Caki2 (cell line): ENCODE data around the gene TREX2. TPM values are rescaled to one million over a fixed set of nuclear protein-coding genes. Genes with fewer than 3 reads are reported as not detected.

ENCODE experiments used
- DNase-seq: peaks from one replicate; pipeline ENCODE4 v3.0.0-alpha.2; 2015; ENCODE audit warnings: low read depth
- in situ Hi-C: cut with HindIII; loops from 2 replicates; pipeline ENCODE4 v1.10.0; 2016; ENCODE audit warnings: low sequenced_read_pairs, low pct_unique_long_range_greater_than_20kb, mixed read lengths
- total RNA-seq: library from RNA; depleted of rRNA; stranded (reverse); fragments of >200 nt; shearing (Covaris generic); gene quantifications from 2 replicates; pipeline ENCODE4 v1.2.3, GENCODE V29; 2014; ENCODE audit warnings: low replicate concordance

Gene TREX2
- total RNA-seq, 1 experiment from 2014 or later = 0.78 TPM

DNA sequence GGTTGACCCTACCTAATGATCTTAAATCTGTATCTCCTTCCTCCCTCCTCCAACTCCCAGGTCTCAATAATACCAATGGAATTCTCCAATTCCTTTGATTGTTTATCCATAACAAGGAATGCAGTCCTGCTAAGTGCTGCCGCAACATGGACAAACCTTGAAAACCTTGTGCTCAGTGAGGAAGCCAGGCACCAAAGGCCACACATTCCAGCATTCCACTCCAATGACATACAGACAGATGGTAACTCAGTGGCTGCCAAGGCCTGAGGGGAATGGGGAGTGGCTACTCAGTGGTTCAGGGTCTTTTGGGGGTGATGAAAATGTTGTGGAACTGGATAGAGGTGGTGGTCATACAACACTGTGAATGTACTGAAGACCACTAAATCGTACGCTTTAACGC is 14.1 kb upstream of the TREX2 start:
- in situ Hi-C loops = no loop called here

DNA sequence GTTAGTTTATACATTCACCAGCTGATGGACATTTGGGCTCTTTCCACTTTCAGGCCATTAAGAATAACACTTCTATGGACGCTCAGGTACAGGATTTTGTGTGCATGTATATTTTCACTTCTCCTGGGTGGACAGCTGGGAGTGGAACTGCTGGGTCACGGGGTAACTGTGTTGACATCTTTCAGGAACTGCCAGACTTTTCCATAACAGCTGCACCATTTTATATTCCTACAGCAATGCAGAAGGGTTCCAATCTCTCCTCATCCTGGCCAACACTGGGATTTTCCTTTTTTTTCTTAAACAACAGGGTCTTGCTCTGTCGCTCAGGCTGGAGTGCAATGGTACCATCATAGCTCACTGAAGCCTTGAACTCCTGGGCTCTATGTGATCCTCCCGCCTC is 12.6 kb upstream of the TREX2 start:
- in situ Hi-C loops = no loop called here

More for the DNA sequence above, 14.1 kb upstream of the TREX2 start:
- DNase-seq = peak; percentile 4

DNA sequence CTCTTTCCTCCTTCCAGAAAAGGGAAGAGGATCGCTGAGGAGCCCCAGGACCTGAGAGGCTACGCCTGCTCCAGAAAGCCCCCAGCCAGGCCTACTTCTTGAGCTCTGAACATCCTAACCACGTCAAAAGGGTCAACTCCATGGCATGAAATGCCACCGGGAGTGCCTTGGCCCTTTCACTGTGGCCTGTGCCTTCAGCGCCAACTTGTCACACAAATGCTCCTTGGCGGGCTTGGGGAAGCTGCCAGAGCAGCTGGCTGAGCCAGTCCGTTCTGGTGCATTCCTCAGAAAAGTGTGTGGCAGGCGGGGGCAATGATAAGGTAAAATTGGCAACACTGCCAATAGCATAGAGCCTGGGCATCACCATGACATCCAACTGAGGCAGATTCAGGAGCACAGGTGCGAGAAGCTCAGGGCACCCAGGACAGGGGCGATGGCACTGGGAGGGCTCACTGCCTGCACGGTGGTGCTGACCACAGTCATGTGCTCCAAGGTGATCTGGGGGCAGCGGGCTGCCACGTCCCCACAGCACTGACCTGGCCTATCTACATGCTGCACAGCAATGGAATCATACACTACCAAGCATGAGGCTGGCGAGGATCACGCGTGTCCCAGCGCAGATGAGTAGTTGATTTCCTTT is 12.1 kb upstream of the TREX2 start:
- DNase-seq = no peak
- in situ Hi-C loops = no loop called here

More for the DNA sequence above, 12.6 kb upstream of the TREX2 start:
- DNase-seq = no peak

DNA sequence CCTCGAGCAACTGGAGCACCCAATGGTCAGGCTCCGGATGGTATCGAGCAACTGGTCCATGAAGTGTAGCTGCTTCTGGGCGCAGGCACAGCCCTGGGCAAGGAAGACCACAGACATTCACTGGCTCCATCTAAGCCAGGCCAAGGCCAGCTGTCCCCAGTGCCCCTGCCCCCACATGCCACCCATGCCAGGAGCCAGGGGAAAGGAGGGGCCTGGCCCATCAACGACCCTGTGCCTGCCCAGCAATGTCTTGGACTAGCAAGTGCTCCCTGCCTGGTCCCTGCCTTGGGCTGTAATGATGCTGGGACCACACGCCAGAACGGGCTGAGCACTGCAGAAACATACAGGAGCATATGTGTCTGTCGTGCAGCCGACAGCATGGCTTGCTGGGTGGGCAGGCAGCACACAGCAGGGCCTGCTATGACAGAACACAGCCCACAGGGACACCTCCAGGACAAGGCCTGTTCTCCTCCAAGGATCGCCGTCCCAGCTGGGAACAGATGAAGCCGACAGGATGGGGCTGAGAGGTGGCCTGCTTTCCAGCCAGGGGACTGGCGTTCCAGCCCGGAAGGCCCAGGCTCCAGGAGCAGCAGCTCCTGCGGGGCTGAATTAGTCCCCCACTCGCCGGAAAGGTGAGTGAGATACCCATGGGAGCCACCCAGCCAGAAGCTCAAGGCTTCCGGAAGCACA is 11.4 kb upstream of the TREX2 start:
- in situ Hi-C loops = no loop called here
- DNase-seq = no peak

DNA sequence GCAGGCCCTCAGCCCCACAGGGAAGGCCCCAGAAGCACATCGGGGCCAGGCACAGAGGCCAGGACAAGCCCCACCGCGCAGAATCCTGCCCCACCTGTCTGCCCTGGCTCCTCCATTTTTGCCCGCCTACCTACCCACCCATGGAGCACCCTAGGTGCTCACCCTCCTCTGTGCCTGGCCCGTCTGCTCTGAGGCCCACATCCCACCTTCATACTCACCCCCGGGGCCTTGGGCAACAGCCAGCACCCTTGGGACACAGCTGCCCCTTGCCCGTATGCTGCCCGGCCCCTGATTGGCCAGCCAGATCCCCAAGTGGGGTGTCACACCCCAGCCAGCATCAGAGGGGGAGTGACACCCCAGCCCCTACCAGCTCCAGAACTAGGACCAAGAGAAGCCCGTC is 10.8 kb upstream of the TREX2 start:
- in situ Hi-C loops = no loop called here
- no peak for DNase-seq

DNA sequence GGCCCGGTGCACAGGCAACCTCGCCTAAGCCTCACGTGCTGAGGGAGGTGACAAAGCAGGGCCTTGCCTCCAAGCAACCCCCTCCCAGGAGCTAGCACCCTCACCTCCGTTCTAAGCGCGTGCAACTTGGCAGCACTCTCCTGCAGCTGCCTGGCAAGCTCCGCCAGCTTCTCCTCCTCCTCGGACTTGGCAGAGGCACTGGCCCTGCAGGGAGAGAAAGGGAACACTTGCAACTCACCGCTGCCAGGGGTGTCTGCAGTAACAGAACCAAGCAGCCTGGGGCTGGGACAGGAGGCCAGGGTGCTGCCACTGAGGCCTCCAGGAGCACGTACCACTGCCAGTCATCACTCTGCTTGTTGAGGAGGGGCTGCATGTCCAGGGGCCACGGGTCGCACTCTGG is 10.3 kb upstream of the TREX2 start:
- DNase-seq = no peak
- in situ Hi-C loops = no loop called here

DNA sequence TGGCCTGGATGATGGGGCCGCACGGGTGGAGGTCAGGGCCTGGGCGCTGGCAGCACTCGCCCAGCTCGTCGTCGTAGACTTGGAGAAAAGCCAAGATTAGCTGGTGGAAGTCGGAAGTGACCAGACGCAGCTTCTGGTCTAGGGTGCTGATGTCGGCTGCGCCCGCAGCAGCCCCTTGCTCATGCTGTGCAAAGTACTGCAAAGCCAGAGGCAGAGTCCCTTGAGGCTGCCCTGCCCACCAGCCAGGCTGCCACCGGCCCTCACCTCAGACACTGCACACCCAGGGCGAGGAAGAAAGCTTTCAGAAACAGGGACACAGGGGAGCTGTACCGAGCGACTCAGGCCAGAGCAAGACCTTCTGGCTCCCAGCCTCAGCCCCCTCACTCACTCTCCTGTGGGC is 9.7 kb upstream of the TREX2 start:
- no peak for DNase-seq
- in situ Hi-C loops = no loop called here

DNA sequence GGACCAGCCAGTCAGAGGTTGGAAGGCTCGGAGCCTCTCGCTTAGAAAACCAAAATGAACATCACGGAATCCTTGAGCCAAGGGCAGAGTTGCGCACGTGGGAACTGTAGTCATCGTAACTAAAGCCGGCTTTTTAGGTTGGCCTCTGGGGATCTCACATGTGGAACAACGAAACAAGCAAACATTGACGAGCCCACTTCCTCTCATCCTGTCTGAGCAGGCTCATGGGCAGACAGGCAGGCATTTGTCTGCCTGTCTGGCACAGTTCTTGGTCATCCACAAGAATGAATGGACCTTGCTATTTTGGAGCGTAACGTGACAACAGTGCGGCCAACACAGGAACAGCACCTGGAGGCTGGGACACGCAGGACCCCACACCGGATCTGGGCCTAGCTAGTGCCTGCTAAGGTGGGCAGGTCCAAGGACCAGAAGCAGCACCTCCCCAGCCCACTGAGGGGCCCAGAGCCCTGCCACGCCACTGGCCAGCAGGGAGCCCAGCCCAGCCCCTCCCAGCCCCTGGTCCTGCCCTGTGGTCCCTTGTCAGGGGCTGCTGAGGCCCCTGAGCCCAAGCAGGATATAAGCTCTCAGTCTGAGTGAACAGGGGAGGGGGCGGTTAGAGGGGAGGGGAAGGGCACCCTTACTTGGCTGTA is 9.2 kb upstream of the TREX2 start:
- in situ Hi-C loops = no loop called here
- DNase-seq = no peak

DNA sequence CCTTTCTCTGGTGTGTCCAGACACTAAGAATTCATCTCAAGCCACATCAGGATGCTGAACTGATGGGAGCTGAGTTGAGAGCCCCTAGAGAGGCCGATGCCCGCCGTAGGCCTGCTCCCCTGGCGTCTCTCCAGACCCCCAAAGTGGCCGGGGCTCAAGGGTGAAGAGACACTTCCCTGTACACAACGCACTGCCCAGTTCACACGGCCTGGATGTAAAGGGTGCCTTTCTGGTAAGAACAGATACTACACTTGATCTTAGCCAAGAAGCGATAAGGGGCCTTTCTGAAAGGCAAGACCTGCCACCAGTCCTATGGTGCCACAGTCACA is 5.1 kb upstream of the TREX2 start:
- no peak for DNase-seq
- in situ Hi-C loops = no loop called here

DNA sequence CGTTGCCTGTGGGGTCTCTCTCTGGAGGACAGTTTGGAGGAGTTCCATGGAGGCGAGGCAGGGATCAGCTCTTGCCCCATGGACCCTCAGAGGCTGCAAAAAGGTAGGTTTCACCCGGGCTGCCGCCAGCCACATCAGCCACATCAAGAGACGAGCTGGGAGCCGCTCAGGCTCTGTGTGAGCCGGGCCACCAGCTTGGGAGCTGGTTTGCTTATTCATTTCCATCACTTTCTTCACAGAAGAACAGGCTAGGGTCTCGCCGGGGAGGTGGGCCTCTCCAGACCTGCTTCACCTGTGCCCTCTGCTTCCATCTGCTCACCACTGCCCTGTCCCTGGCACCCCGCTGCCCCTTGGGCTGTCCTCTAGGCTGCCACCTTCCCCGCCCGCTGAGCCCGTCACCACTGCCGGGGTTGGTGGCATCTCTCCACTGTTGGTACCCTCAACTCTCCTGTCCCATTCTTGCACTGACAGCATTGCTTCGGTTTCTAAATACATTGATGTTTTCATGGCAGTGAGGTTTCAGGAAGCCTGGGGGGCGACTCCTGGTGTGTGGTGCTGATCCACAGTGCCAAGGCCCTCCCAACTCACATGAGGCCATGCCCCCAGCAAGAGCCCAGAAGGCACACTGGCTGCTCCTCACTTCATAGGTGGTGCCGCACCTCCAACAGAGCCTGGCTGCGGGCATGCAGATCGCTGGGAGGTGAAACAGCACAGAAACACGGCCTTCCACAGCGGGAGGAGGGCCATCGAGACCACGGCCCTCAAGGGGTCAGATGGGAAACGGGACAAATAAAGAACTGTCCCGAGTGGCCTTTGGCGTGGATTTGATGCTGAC is 4.5 kb upstream of the TREX2 start:
- in situ Hi-C loops = no loop called here
- no peak for DNase-seq

DNA sequence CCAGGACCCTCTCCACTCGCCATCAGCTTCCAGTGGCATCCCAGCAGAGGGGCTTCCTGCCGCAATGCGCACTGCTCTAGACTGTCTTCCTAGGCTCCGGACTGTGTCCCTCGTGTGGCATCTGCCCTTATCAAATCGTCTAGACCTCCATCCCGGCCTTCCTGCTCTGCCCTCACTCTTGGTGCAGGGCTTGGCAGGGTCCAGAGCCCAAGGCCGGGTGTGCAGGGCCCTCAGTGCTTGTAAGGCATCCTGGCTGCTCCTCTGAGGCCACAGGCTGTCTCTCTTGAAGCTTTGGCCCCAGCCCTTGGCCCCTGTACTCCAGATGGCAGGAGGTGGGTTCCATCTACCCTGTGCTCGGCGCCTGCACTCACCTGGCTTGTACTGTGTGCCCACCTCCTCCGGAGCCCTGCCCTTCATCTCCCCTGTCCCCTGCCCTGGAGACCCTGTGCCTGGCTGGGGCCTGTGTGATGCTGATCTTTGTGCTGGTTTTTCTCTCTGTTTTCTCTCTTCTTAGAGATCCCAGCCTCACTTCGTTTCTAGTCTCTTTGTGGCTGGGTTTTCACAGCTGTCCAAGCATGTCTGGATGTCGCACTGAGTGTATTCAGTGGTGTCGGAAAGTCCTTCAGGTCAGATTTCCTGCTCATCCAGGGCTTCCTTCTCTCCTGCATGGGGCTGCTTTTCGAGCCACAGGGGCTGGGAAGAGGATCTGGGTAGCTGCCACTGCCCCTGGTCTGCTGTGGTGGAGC is 3.7 kb upstream of the TREX2 start:
- in situ Hi-C loops = no loop called here
- DNase-seq = no peak

DNA sequence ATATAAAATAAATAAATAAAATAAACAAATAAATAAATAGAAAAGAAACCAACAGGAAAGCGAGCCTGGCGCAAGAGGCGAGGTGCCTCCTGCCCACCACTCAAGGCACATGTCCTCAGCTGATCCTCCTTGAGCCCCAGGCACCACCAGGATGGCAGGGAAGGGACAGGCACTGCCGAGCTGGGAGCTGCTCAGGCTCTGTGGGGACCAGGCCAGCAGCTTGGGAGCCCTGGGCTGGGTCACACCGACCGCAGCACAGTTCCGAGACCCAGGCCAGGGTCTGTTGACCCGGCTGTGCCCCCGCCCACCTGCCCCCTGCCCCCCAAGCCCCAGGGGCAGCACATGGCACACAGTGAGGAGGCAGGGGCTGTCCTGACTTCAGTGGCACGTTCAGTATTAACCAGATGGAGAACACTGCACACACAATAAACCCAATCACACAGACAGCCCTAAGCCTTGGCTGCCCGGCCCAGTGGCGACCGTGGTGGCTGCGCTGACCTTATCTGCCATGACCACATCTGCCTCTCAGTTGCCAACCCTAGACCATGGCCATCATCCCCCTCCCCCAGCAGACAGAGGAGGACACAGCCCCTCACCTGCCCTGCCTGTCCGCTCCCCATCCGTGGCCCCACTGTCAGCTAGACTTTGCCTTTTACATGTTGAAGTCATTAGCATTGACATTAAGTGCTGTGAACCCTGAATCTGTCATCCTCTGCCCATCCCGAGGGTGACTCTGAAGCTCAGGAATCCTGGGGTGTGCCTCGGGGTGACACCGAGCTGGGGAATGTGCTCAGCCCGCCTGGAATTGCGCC is 2.9 kb upstream of the TREX2 start:
- in situ Hi-C loops = no loop called here
- no peak for DNase-seq

DNA sequence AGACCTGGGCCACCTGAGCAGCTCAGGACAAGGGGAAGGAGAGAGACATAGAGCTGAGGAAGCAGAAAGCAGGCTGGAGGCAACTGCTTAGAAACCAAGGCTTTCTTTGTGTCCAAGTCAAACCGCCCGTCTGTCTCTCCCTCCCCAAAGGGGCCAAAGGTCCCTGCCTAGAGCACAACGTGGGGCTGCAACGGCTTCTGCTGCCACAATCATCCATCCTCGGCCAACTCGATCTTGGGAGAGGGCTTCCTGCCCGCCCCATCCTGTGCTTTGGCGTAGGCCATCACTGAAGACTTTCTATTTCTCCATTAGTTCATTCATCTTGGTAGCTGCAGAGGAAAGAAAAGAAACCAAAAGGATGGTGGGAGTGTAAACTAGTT is 1.7 kb upstream of the TREX2 start:
- in situ Hi-C loops = no loop called here
- no peak for DNase-seq

DNA sequence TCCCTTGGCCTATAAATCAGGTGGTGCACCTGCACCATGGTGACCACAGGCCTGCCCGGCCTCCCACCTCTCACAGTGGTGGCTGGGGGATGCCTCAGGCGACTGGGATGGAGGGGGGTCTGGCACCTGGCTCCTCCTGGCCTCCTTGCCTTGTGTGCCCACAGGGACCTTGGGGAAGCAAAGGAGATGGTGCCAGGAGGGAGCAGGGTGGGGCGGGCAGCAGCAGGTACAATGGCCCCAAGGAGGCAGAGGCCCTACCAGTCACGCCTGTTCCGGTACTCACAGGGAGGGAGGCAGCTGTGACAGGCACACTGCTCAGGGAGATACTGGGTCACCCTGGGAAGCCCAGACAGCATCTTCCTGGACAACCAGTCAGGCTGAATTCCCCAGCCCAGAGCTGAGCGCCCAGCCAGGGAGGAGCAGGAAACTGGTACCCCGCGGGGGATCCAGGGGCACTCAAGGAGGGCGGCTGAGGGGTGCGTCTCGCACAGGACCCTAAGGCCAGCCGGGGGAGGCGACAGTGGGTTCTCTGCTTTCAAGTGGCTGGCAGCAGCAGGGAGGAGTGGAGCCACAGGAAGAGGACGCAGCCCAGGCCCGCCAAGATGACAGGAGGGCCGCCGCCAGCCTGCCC is 1.2 kb upstream of the TREX2 start:
- in situ Hi-C loops = no loop called here

DNA sequence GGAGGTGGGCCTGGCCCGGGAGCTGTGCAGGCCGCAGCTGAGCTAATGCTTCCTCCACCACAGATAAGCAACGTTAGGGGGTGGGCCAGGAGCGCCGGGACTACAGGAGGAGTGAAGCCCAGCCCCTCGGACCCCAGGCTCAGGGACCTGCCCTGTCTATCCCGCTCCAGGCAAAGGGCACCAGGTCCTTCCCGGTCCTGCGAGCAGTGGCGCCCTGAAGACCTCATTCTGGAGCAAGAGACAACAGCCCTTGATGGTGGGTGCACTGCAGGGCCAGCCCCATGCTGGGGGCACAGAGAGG is 730 bp upstream of the TREX2 start:
- no peak for DNase-seq
- in situ Hi-C loops = no loop called here

More for the DNA sequence above, 1.2 kb upstream of the TREX2 start:
- no peak for DNase-seq

DNA sequence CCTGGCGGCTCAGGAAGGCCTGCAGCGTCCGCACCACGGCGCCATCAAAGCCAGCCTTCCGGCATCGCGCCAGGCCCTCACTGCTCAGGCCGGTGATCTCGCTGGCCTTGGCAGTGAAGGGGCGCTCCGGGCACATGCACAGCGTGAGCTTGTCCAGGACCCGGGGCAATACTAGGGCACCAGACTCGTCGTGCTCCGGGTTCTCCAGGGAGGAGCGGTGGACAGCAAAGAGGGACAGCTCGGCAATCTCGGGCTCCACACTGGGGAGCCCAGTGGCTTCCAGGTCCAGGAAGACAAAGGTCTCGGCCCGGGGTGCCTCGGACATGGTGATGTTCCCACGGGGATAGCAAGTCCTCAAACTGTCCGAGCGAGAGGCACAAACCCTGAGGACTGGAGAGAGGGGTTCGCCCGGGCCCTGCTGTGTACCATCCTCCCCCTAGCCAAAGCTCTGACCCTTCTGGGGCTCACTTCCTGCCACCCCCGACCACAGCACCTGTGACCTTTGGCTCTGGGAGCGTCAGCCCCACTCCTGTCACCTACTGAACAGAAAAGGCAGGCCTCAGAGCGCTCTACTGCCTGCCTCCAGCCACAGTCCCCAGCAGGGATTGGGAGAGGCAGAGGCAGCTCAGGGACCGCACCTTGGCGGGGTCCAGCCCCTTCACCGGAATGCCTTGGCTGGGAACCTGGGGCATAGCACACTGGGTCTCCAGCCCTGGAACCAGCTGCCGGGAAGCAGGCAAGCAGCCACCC is 575 bp downstream of the TREX2 start:
- in situ Hi-C loops = no loop called here

More for the DNA sequence above, 575 bp downstream of the TREX2 start:
- no peak for DNase-seq
